HepG2 (cell line): ENCODE results near the gene SYMPK. TPM values are rescaled to one million over a fixed set of nuclear protein-coding genes. Genes with fewer than 3 reads are reported as not detected.

ENCODE experiments used
- ARID4A ChIP-seq: sonication (generic); formaldehyde crosslinking; IDR thresholded peaks from 2 replicates; pipeline ENCODE4 v1.5.0; 2020; ENCODE audit warnings: mild to moderate bottlenecking, missing genetic modification reagents, borderline replicate concordance
- BCL6 ChIP-seq: IDR thresholded peaks from 2 replicates; pipeline ENCODE4 v1.6.1; 2016; ENCODE audit warnings: missing genetic modification reagents, missing compliant biosample characterization
- BORCS8-MEF2B ChIP-seq: sonication (generic); formaldehyde crosslinking; IDR thresholded peaks from 2 replicates; pipeline ENCODE4 v1.8.0; 2022; ENCODE audit warnings: mild to moderate bottlenecking, missing genetic modification reagents
- GLI4 ChIP-seq: sonication (generic); formaldehyde crosslinking; IDR thresholded peaks from 2 replicates; pipeline ENCODE4 v1.5.1; 2020; ENCODE audit warnings: missing genetic modification reagents, mild to moderate bottlenecking, moderate library complexity, borderline replicate concordance
- HNRNPLL ChIP-seq: fragments of 200-400 bp; formaldehyde crosslinking; IDR thresholded peaks from 2 replicates; pipeline ENCODE4 v1.6.1; 2017; ENCODE audit warnings: mild to moderate bottlenecking, low read depth, low read length; ENCODE audit not compliant: poor library complexity, severe bottlenecking
- KAT2B ChIP-seq: fragments of 150-350 bp; IDR thresholded peaks from 2 replicates; pipeline ENCODE4 v1.6.1; 2014; ENCODE audit warnings: low read depth, low read length, borderline replicate concordance
- KDM3A ChIP-seq: IDR thresholded peaks from 2 replicates; pipeline ENCODE4 v1.6.1; 2018; ENCODE audit warnings: low read depth, missing compliant biosample characterization
- NR2F6 ChIP-seq, 2 experiments: IDR thresholded peaks; 2 replicates each; pipeline ENCODE4 v1.6.1; 2016; ENCODE audit warnings: antibody characterized with exemption in 1 of 2, mild to moderate bottlenecking in 1 of 2
- PATZ1 ChIP-seq: sonication (generic); formaldehyde crosslinking; IDR thresholded peaks from 2 replicates; pipeline ENCODE4 v1.4.0; 2020; ENCODE audit warnings: missing genetic modification reagents
- PPARG ChIP-seq: conservative IDR thresholded peaks from 2 replicates; pipeline ENCODE4 v1.6.1; 2016; ENCODE audit warnings: missing biosample characterization, missing genetic modification reagents
- RFXAP ChIP-seq: sonication (generic); formaldehyde crosslinking; IDR thresholded peaks from 2 replicates; pipeline ENCODE4 v1.4.0; 2020; ENCODE audit warnings: missing genetic modification reagents, borderline replicate concordance
- THAP11 ChIP-seq: IDR thresholded peaks from 2 replicates; pipeline ENCODE4 v1.6.1; 2016; ENCODE audit warnings: missing biosample characterization, missing genetic modification reagents
- THRA ChIP-seq: sonication (generic); formaldehyde crosslinking; IDR thresholded peaks from 2 replicates; pipeline ENCODE4 v1.4.0; 2020; ENCODE audit warnings: missing genetic modification reagents, borderline replicate concordance
- ZBTB7B ChIP-seq: sonication (generic); formaldehyde crosslinking; IDR thresholded peaks from 2 replicates; pipeline ENCODE4 v1.4.0; 2020; ENCODE audit warnings: missing genetic modification reagents
- ZNF124 ChIP-seq: sonication (generic); formaldehyde crosslinking; IDR thresholded peaks from 2 replicates; pipeline ENCODE4 v1.4.0; 2020; ENCODE audit warnings: missing genetic modification reagents
- ZNF263 ChIP-seq: sonication (generic); formaldehyde crosslinking; IDR thresholded peaks from 2 replicates; pipeline ENCODE4 v1.4.0; 2020; ENCODE audit warnings: missing genetic modification reagents
- ZNF367 ChIP-seq: sonication (generic); formaldehyde crosslinking; IDR thresholded peaks from 2 replicates; pipeline ENCODE4 v1.4.0; 2020; ENCODE audit warnings: missing genetic modification reagents, borderline replicate concordance
- ZNF430 ChIP-seq: sonication (generic); formaldehyde crosslinking; IDR thresholded peaks from 2 replicates; pipeline ENCODE4 v1.9.0; 2021; ENCODE audit warnings: mild to moderate bottlenecking, missing genetic modification reagents
- ZNF556 ChIP-seq: sonication (generic); formaldehyde crosslinking; IDR thresholded peaks from 2 replicates; pipeline ENCODE4 v1.4.0; 2020; ENCODE audit warnings: mild to moderate bottlenecking, missing genetic modification reagents, borderline replicate concordance
- ZNF572 ChIP-seq: sonication (generic); formaldehyde crosslinking; IDR thresholded peaks from 2 replicates; pipeline ENCODE4 v1.5.1; 2020; ENCODE audit warnings: mild to moderate bottlenecking, missing genetic modification reagents
- ZNF615 ChIP-seq: sonication (generic); formaldehyde crosslinking; IDR thresholded peaks from 2 replicates; pipeline ENCODE4 v1.5.0; 2020; ENCODE audit warnings: mild to moderate bottlenecking, missing genetic modification reagents, borderline replicate concordance
- polyA plus RNA-seq, 8 experiments: library from polyadenylated mRNA; depleted of rRNA in 3 of 8; stranded (reverse) in 7 of 8; unstranded in 1 of 8; fragments of >200 nt; fragmentation: Illumina TruSeq in 4 of 8; extraction: Trizol in 4 of 8; gene quantifications; 2 replicates each; pipeline versions ENCODE4 v1.2.1 to v1.2.3, GENCODE V29; 2011 to 2016; ENCODE audit warnings: low read depth in 4 of 8, missing spikeins in 1 of 8, mixed read lengths in 1 of 8; ENCODE audit not compliant: insufficient read depth in 1 of 8
- total RNA-seq, 5 experiments: library from RNA; depleted of rRNA; stranded (reverse); fragments of >200 nt; fragmentation: Illumina TruSeq; extraction: Trizol; gene quantifications; 2 replicates each; pipeline ENCODE4 v1.2.3, GENCODE V29; 2016; ENCODE audit warnings: low read depth in 1 of 5

Gene SYMPK
- total and polyA plus RNA-seq, 2 of the 13 experiments (the other 11 are each of a cell fraction or from before 2014, with no cell fraction given), result 21.9 to 55.7 TPM

- peak; percentile 77; the same call in 1 of the 2 replicates for TF ChIP-seq ARID4A
- peak; percentile 31; the same call in 1 of the 2 replicates for TF ChIP-seq PATZ1 (CRISPR knock-in tag)
- peak; percentile 19; the same call in 1 of the 2 replicates for TF ChIP-seq THRA (CRISPR knock-in tag)
- no peak for TF ChIP-seq ZNF263 (CRISPR knock-in tag)
- peak; percentile 13; the same call in 1 of the 2 replicates for TF ChIP-seq ZBTB7B (CRISPR knock-in tag)
- TF ChIP-seq KAT2B, result no peak
- no peak for TF ChIP-seq ZNF556 (CRISPR knock-in tag)
- TF ChIP-seq KDM3A (CRISPR knock-in tag), result no peak
- peak; percentile 71; the same call in 1 of the 2 replicates for TF ChIP-seq GLI4 (CRISPR knock-in tag)
- no peak for TF ChIP-seq ZNF615
- 0 out of 2 replicates have a peak, but pooled peaks have one; percentile 6 for TF ChIP-seq BCL6 (CRISPR knock-in tag)
- TF ChIP-seq NR2F6 (IDR thresholded peaks at IDR 0.05), result no peak
- peak; percentile 19; the same call in 1 of the 2 replicates for TF ChIP-seq NR2F6 (CRISPR knock-in tag; IDR thresholded peaks at IDR 0.05)
- peak; percentile 89 for TF ChIP-seq HNRNPLL
- TF ChIP-seq ZNF572 (CRISPR knock-in tag), result peak; percentile 92; the same call in 1 of the 2 replicates
- no peak for TF ChIP-seq BORCS8-MEF2B (CRISPR knock-in tag)
- no peak for TF ChIP-seq ZNF367 (CRISPR knock-in tag)
- TF ChIP-seq RFXAP (CRISPR knock-in tag), result 0 out of 2 replicates have a peak, but pooled peaks have one; percentile 9
- TF ChIP-seq PPARG (CRISPR knock-in tag), result no peak
- TF ChIP-seq THAP11, result peak; percentile 83
- TF ChIP-seq ZNF430 (CRISPR knock-in tag), result 0 out of 2 replicates have a peak, but pooled peaks have one; percentile 53
- 0 out of 2 replicates have a peak, but pooled peaks have one; percentile 12 for TF ChIP-seq ZNF124
These were observed 40.0 kb upstream of the SYMPK start (continued) for GRCh38 chr19:45902651-45903625.
